HCT116 (cell line): ENCODE results near the gene BCAR1. TPM values are rescaled to one million over a fixed set of nuclear protein-coding genes. Genes with fewer than 3 reads are reported as not detected.

Experiments used
- ATAC-seq: fragments of 200-7000 bp; cut with Tn5 transposase; 2 replicates; pipeline ENCODE4 v1.9.1; 2020; ENCODE audit warnings: mild to moderate bottlenecking, moderate library complexity
- BruUV-seq: library from RNA; stranded (reverse); fragments of 400-500 nt; replicated peaks from 2 replicates; lab custom pipeline; 2021; lab: Mats Ljungman, UMichigan
- CTCF ChIA-PET: fragments of 300-600 bp; sonication (Branson Sonifier 250); formaldehyde crosslinking; loops from one replicate; lab custom pipeline; 2021; ENCODE audit warnings: antibody characterized with exemption; lab: Charles Lee
- POLR2A ChIA-PET: fragments of 300-600, 350-600 bp; sonication (Branson Sonifier 250); formaldehyde crosslinking; loops from one replicate; lab custom pipeline; 2021; ENCODE audit warnings: antibody characterized with exemption; lab: Charles Lee
- RAD21 ChIA-PET, 2 experiments: fragments of 300-600 bp; sonication (Branson Sonifier 250); formaldehyde crosslinking; loops; one replicate each; lab custom pipeline; 2023; ENCODE audit warnings: low total read pairs in 2 of 2; ENCODE audit not compliant: uncharacterized antibody in 2 of 2, unreplicated experiment in 2 of 2, low non-redundant PET in 1 of 2; lab: Charles Lee
- DNase-seq: peaks from one replicate; pipeline ENCODE4 v3.0.0-alpha.2; 2010; ENCODE audit warnings: low read depth, low spot score
- H2AFZ ChIP-seq: fragments of 200-600 bp; shearing (Covaris generic), sonication (generic); 2 replicates; pipeline ENCODE4 v1.6.1; 2017; ENCODE audit warnings: low read depth, mixed run types, mixed read lengths, antibody characterized with exemption, low read length; ENCODE audit not compliant: poor library complexity, severe bottlenecking
- H3K27ac ChIP-seq: 2 replicates; pipeline ENCODE4 v1.5.1; 2012; ENCODE audit warnings: low read depth, low read length
- H3K27me3 ChIP-seq: fragments of 200-600 bp; sonication (generic); 2 replicates; pipeline ENCODE4 v1.6.1; 2016; ENCODE audit warnings: mixed run types, low read length, mixed read lengths; ENCODE audit not compliant: insufficient read depth
- H3K36me3 ChIP-seq, 2 experiments: fragments of 200-500 bp in 1 of 2; fragments of 200-600 bp in 1 of 2; sonication (Bioruptor generic) in 1 of 2; sonication (generic) in 1 of 2; 2 replicates each; pipeline versions ENCODE4 v1.5.1 to v1.6.1; 2014 to 2016; ENCODE audit warnings: low read length in 2 of 2, inconsistent platforms in 1 of 2, mixed read lengths in 1 of 2, mixed run types in 1 of 2; ENCODE audit not compliant: insufficient read depth in 2 of 2, control insufficient read depth in 1 of 2
- H3K4me1 ChIP-seq, 2 experiments: fragments of 200-600 bp in 1 of 2; sonication (generic) in 1 of 2; 2 replicates each; pipeline versions ENCODE4 v1.5.1 to v1.6.1; 2012 to 2017; ENCODE audit warnings: low read length in 2 of 2, inconsistent platforms in 1 of 2, mild to moderate bottlenecking in 1 of 2, mixed read lengths in 1 of 2, mixed run types in 1 of 2, moderate library complexity in 1 of 2; ENCODE audit not compliant: insufficient read depth in 2 of 2, control insufficient read depth in 1 of 2
- H3K4me2 ChIP-seq: fragments of 200-600 bp; sonication (generic); 2 replicates; pipeline ENCODE4 v1.6.1; 2017; ENCODE audit warnings: mixed run types, low read length, mixed read lengths
- H3K4me3 ChIP-seq, 2 experiments: fragments of 200-600 bp in 1 of 2; sonication (generic) in 1 of 2; replicated peaks in 1 of 2; 2 replicates each; pipeline ENCODE4 v1.5.1; 2011 to 2016; ENCODE audit warnings: low read length in 2 of 2, control low read depth in 1 of 2, low read depth in 1 of 2, mild to moderate bottlenecking in 1 of 2, mixed read lengths in 1 of 2, mixed run types in 1 of 2
- H3K79me2 ChIP-seq: fragments of 200-600 bp; sonication (generic); 2 replicates; pipeline ENCODE4 v1.6.1; 2017; ENCODE audit warnings: mild to moderate bottlenecking, mixed run types, low read length, moderate library complexity, mixed read lengths; ENCODE audit not compliant: insufficient read depth
- H3K9ac ChIP-seq: fragments of 200-600 bp; sonication (generic); 2 replicates; pipeline ENCODE4 v1.6.1; 2016; ENCODE audit warnings: low read length, mixed read lengths
- H3K9me2 ChIP-seq: fragments of 200-600 bp; sonication (generic), shearing (Covaris generic); 2 replicates; pipeline ENCODE4 v1.6.1; 2017; ENCODE audit warnings: mixed run types, mild to moderate bottlenecking, moderate library complexity; ENCODE audit not compliant: insufficient read depth
- H3K9me3 ChIP-seq, 2 experiments: fragments of 200-500 bp in 1 of 2; fragments of 200-600 bp in 1 of 2; sonication (Bioruptor generic) in 1 of 2; sonication (generic) in 1 of 2; 2 replicates each; pipeline ENCODE4 v1.6.1; 2014 to 2017; ENCODE audit warnings: low read length in 2 of 2, mixed read lengths in 2 of 2, inconsistent platforms in 1 of 2, low read depth in 1 of 2, mild to moderate bottlenecking in 1 of 2, mixed run types in 1 of 2, moderate library complexity in 1 of 2; ENCODE audit not compliant: control insufficient read depth in 1 of 2, insufficient read depth in 1 of 2
- H4K20me1 ChIP-seq: fragments of 200-600 bp; sonication (generic), shearing (Covaris generic); 2 replicates; pipeline ENCODE4 v1.6.1; 2017; ENCODE audit warnings: mixed run types, mild to moderate bottlenecking, moderate library complexity; ENCODE audit not compliant: insufficient read depth
- CEBPB ChIP-seq: IDR thresholded peaks from 2 replicates; pipeline ENCODE4 v1.6.1; 2012; ENCODE audit warnings: low read depth
- ELF1 ChIP-seq: IDR thresholded peaks from 2 replicates; pipeline ENCODE4 v1.6.1; 2012; ENCODE audit warnings: low read depth, borderline replicate concordance
- EZH2 ChIP-seq: fragments of 200-600 bp; sonication (generic); IDR thresholded peaks from 2 replicates; pipeline ENCODE4 v1.6.1; 2017; ENCODE audit warnings: antibody characterized with exemption, mixed run types
- JUND ChIP-seq: IDR thresholded peaks from 2 replicates; pipeline ENCODE4 v1.6.1; 2012
- RAD21 ChIP-seq: IDR thresholded peaks from 2 replicates; pipeline ENCODE4 v1.6.1; 2012; ENCODE audit warnings: low read depth, mild to moderate bottlenecking
- SIN3A ChIP-seq: IDR thresholded peaks from 2 replicates; pipeline ENCODE4 v1.6.1; 2012; ENCODE audit warnings: low read depth
- SRF ChIP-seq: IDR thresholded peaks from 2 replicates; pipeline ENCODE4 v1.6.1; 2012; ENCODE audit warnings: low read depth
- TCF7L2 ChIP-seq: IDR thresholded peaks from 2 replicates; pipeline ENCODE4 v1.7.0; 2011; ENCODE audit warnings: borderline replicate concordance, inconsistent platforms; ENCODE audit not compliant: insufficient read depth, insufficient read length; ENCODE audit errors: extremely low read depth
- ZFX ChIP-seq: fragments of 450-650 bp; IDR thresholded peaks from 2 replicates; pipeline ENCODE4 v1.6.1; 2017
- intact Hi-C: fragments of 100-400 bp; cut with micrococcal nuclease; formaldehyde crosslinking; loops from 2 replicates; pipeline ENCODE4 v1.10.0; 2022
- total RNA-seq: library from RNA; stranded (reverse); gene quantifications from one replicate; pipeline ENCODE4 v1.2.1, GENCODE V29; 2021; ENCODE audit not compliant: unreplicated experiment
- TF ChIP-seq, protein P1 (sequence below), 3 experiments: fragments of 200-600 bp in 1 of 3; sonication (generic) in 1 of 3; IDR thresholded peaks in 2 of 3; conservative IDR thresholded peaks in 1 of 3; 2 replicates each; pipeline ENCODE4 v1.5.1; 2012 to 2017; ENCODE audit warnings: low read depth in 2 of 3, low read length in 2 of 3, antibody characterized with exemption in 1 of 3, borderline replicate concordance in 1 of 3, control low read depth in 1 of 3, mild to moderate bottlenecking in 1 of 3, mixed read lengths in 1 of 3, mixed run types in 1 of 3, moderate library complexity in 1 of 3; ENCODE audit not compliant: insufficient read depth in 1 of 3

The BCAR1 gene
- total RNA-seq, 1 experiment from 2014 or later = 49.6 TPM

DNA sequence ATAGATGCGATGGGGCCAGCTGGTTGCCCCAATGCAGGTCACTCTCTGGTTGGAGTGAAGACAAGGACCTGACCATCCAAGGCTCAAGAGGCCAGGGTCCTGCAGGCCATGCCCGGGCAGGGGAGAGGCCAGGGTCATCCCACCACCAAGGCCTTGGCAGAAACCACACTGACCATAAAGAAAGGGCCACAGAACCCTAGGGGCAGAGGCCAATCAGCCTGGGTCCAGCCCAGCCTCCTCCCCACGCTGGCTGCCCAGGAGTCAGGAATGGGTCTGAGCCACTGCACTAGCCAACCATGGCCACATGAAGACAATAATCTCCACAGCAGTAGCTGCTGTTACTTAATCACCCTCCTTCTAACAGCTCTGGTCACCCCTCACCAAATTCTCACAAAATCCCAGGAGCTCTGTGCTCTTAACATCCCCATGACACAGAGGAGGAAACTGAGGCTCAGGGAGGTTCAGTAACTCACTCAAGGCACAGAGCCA is 10.2 kb upstream of the BCAR1 start:
- Histone ChIP-seq H3K79me2 (peaks cover 80% of the 10 kb centered on the region), H3K36me3 (no peaks in the 10 kb centered on the region), H3K27ac (no peak overlapping the region; the same call in 1 of the 2 replicates), H3K27me3 (no peaks in the 10 kb centered on the region), H3K9me2 (no peaks in the 10 kb centered on the region), H3K4me1 (peaks cover 32 to 44% of the 10 kb centered on the region in 2 experiments), H4K20me1 (no peaks in the 10 kb centered on the region), H3K4me3 (no peak overlapping the region), H2AFZ (no peak overlapping the region), H3K9me3 (no peaks in the 10 kb centered on the region), H3K9ac (no peak overlapping the region)
- RAD21 ChIA-PET = no interaction called here
- CTCF ChIA-PET = no interaction called here
- POLR2A ChIA-PET = no interaction called here
- no TSS peak for BruUV-seq
- ATAC-seq = no peak
- intact Hi-C loops = no loop called here
- TF ChIP-seq JUND (no peak), EZH2 (no peak), ELF1 (no peak), ZFX (no peak), SRF (no peak), RAD21 (no peak), TCF7L2 (no peak)
- TF ChIP-seq, all 23 proteins: peak for 0
- H3K4me2 ChIP-seq = no peak overlapping the region
- DNase-seq = no peak

DNA sequence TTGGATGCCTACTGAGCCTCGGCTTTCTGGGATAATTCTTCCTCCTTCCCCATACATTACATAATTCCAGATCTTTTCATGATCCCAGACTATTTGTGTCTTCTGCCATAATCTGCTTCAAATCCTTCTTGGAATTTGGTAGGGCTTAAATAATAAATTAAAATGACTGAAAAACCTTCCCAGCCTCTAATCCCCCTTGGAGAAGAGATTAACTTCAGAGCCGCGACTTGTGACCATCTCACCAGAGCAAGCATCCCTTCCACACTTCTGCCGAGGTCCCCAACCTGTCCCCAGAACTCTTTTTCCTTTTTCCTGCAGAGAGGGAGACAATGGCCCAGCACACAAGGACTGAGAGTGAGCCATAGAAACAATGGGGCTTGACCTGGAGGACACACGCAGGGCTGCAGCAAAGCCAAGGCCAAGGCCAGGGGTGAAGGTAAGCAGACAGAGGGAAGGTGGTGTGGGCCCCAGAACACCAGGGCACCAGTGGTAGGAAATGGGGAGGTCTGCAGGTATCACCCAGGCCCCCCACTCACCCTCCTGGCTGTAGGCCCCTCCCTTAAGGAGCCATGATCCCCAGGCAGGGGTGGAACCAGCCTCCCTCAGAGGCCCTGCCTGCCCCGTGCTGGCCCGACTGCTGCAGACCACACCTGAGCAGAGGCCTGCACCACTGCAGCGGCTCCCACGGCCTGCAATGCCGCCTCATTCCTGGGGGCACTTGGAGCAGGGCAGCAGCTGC is 9.6 kb upstream of the BCAR1 start:
- H3K9ac ChIP-seq = no peak overlapping the region
- no peak overlapping the region for H3K4me2 ChIP-seq
- ChIA-PET POLR2A (no interaction called here), CTCF (no interaction called here), RAD21 (no interaction called here)
- H2AFZ ChIP-seq = no peak overlapping the region
- intact Hi-C loops = no loop called here
- no peak for DNase-seq
- H3K79me2 ChIP-seq = peaks cover 86% of the 10 kb centered on the region
- no peaks in the 10 kb centered on the region for H3K36me3 ChIP-seq
- no peaks in the 10 kb centered on the region for H4K20me1 ChIP-seq
- no peak overlapping the region for H3K27ac ChIP-seq
- TF ChIP-seq CEBPB (no peak), SIN3A (no peak)
- TF ChIP-seq, protein P1, sequence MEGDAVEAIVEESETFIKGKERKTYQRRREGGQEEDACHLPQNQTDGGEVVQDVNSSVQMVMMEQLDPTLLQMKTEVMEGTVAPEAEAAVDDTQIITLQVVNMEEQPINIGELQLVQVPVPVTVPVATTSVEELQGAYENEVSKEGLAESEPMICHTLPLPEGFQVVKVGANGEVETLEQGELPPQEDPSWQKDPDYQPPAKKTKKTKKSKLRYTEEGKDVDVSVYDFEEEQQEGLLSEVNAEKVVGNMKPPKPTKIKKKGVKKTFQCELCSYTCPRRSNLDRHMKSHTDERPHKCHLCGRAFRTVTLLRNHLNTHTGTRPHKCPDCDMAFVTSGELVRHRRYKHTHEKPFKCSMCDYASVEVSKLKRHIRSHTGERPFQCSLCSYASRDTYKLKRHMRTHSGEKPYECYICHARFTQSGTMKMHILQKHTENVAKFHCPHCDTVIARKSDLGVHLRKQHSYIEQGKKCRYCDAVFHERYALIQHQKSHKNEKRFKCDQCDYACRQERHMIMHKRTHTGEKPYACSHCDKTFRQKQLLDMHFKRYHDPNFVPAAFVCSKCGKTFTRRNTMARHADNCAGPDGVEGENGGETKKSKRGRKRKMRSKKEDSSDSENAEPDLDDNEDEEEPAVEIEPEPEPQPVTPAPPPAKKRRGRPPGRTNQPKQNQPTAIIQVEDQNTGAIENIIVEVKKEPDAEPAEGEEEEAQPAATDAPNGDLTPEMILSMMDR (IDR thresholded peaks at IDR 0.05 in 2 of 3, conservative IDR thresholded peaks at IDR 0.05 in 1 of 3; ENCODE audit: borderline replicate concordance in 1 of 3, insufficient read depth in 1 of 3, low read depth in 2 of 3, low read length in 2 of 3) = no peak
- TF ChIP-seq, all 23 proteins: peak for 0
- peaks cover 34 to 44% of the 10 kb centered on the region in 2 experiments for H3K4me1 ChIP-seq
- H3K9me2 ChIP-seq = no peaks in the 10 kb centered on the region
- no peak overlapping the region for H3K4me3 ChIP-seq
- H3K27me3 ChIP-seq = no peaks in the 10 kb centered on the region
- no TSS peak for BruUV-seq
- ATAC-seq = no peak
- no peaks in the 10 kb centered on the region for H3K9me3 ChIP-seq
